Measurements from ENCODE around the gene MTCP1. TPM values are rescaled to one million over a fixed set of nuclear protein-coding genes. Genes with fewer than 3 reads are reported as not detected.

The MTCP1 gene
- total RNA-seq, 1 experiment from 2014 or later = 17.9 TPM

DNA sequence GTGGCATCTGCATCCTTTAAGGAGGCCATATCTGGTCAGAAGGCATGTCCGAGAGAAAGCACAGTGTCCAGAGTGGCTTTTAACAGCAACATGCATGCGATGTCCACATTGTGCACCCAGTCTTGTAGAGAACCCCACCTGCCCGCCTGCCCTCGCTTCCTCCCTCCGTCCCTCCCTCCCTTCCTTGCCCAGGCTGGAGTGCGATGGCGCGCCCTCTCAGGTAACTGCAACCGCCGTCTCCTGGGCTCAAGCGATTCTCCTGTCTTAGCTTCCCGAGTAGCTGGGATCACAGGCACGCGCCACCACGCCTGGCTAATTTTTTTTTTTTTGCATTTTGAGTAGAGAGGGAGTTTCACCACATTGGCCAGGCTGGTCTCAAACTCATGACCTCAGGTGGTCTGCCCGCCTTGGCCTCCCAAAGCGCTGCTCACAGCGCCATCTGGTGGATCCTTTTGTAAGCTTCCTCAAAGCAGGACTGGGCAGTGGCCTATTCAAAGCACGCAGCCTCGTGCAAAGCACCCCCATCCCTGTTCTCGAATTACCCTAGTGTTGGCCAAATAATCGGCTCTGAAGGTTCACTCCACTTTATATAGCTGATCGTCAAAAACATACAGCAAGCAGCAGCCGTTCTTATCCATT, 15.4 kb upstream of the MTCP1 start:
- intact Hi-C loops (cut with micrococcal nuclease) = loop anchor here (1.0 kb wide), 1 partner anchor 105 kb away; no protein-coding TSS in a partner anchor
- Histone ChIP-seq H3F3A (ENCODE audit: low read length, unreplicated experiment) (no peaks in the 10 kb centered on the region), H3K9me3 (ENCODE audit: low read length) (no peaks in the 10 kb centered on the region), H2AFZ (ENCODE audit: low read length) (no peak overlapping the region), H3K9me2 (replicated peaks; ENCODE audit: low read length) (no peaks in the 10 kb centered on the region), H3K9ac (ENCODE audit: low read length) (no peak overlapping the region), H3K4me3 (ENCODE audit: low read length) (no peak overlapping the region), H3K4me1 (ENCODE audit: insufficient read depth, low read length) (no peaks in the 10 kb centered on the region), H3K27ac (ENCODE audit: low read length) (no peak overlapping the region), H3K36me3 (ENCODE audit: low read depth, low read length) (no peaks in the 10 kb centered on the region; the same call in 1 of the 2 replicates), H3K4me2 (ENCODE audit: low read length) (no peak overlapping the region), H3K79me2 (ENCODE audit: low read length) (no peaks in the 10 kb centered on the region), H4K20me1 (ENCODE audit: low read length) (no peaks in the 10 kb centered on the region), H3K27me3 (ENCODE audit: low read length) (no peaks in the 10 kb centered on the region)
- DNase-seq (peak; percentile 65), ATAC-seq (peak; percentile 66)
- CTCF ChIA-PET = no interaction called here
- POLR2A ChIA-PET (ENCODE audit: unreplicated experiment) = no interaction called here
- BruUV-seq (replicated peaks) = no TSS peak
- no peak for TF ChIP-seq EZH2 (IDR thresholded peaks at IDR 0.05; ENCODE audit: low read length, unreplicated experiment)
- TF ChIP-seq EZH2phosphoT487 (IDR thresholded peaks at IDR 0.05; ENCODE audit: borderline replicate concordance, low read length) = no peak
- TF ChIP-seq CTCF (conservative IDR thresholded peaks at IDR 0.05; ENCODE audit: low read depth, low read length) = peak; percentile 70

- peaks cover 72% of the 10 kb centered on the region for H3K79me2 ChIP-seq (ENCODE audit: low read length)
- H4K20me1 ChIP-seq (ENCODE audit: low read length) = peaks cover 7% of the 10 kb centered on the region; the same call in 1 of the 2 replicates
- H3K4me2 ChIP-seq (ENCODE audit: low read length) = peak overlapping the region; percentile 97
- TF ChIP-seq CTCF (conservative IDR thresholded peaks at IDR 0.05; ENCODE audit: low read depth, low read length) (no peak), EZH2 (IDR thresholded peaks at IDR 0.05; ENCODE audit: low read length, unreplicated experiment) (no peak), EZH2phosphoT487 (IDR thresholded peaks at IDR 0.05; ENCODE audit: borderline replicate concordance, low read length) (no peak)
- peak overlapping the region; percentile 74 for H2AFZ ChIP-seq (ENCODE audit: low read length)
- BruUV-seq (replicated peaks) = TSS peak; percentile 67
- peak; percentile 0; the same call in 1 of the 2 replicates for ATAC-seq
- H3K9me3 ChIP-seq (ENCODE audit: low read length) = no peaks in the 10 kb centered on the region
- intact Hi-C loops (cut with micrococcal nuclease) = loop anchor here (1.0 kb wide), 1 partner anchor 45 kb away; the partner anchor contains the start of gene FUNDC2
- no peaks in the 10 kb centered on the region for H3K9me2 ChIP-seq (replicated peaks; ENCODE audit: low read length)
- no peaks in the 10 kb centered on the region for H3K27me3 ChIP-seq (ENCODE audit: low read length)
- no peaks in the 10 kb centered on the region for H3F3A ChIP-seq (ENCODE audit: low read length, unreplicated experiment)
- CTCF ChIA-PET = no interaction called here
- POLR2A ChIA-PET (ENCODE audit: unreplicated experiment) = no interaction called here
- H3K4me3 ChIP-seq (ENCODE audit: low read length) = peak overlapping the region; percentile 98
- peak overlapping the region; percentile 86 for H3K9ac ChIP-seq (ENCODE audit: low read length)
- DNase-seq = no peak
- H3K27ac ChIP-seq (ENCODE audit: low read length) = peak overlapping the region; percentile 41; the same call in 1 of the 2 replicates
- H3K36me3 ChIP-seq (ENCODE audit: low read depth, low read length) = peaks cover 5% of the 10 kb centered on the region; the same call in 1 of the 2 replicates
- peaks cover 43% of the 10 kb centered on the region for H3K4me1 ChIP-seq (ENCODE audit: insufficient read depth, low read length)
Measured at GRCh38 chrX:155071694-155072280, 851 bp upstream of the MTCP1 start.

GRCh38 chrX:155070663-155070974, 317 bp downstream of the MTCP1 start:
- TSS peak; percentile 59 for BruUV-seq (replicated peaks)
- CTCF ChIA-PET = no interaction called here
- intact Hi-C loops (cut with micrococcal nuclease) = no loop called here

More at GRCh38 chrX:155070663-155070974, 317 bp downstream of the MTCP1 start:
- no peaks in the 10 kb centered on the region for H3K9me3 ChIP-seq (ENCODE audit: low read length)
- H3F3A ChIP-seq (ENCODE audit: low read length, unreplicated experiment) = no peaks in the 10 kb centered on the region
- POLR2A ChIA-PET (ENCODE audit: unreplicated experiment) = interaction anchor here (0.6 kb wide), 1 partner anchor 90 kb away, joined by 6 read pairs; no protein-coding TSS in a partner anchor
- H4K20me1 ChIP-seq (ENCODE audit: low read length) = peaks cover 7% of the 10 kb centered on the region; the same call in 1 of the 2 replicates
- peak overlapping the region; percentile 44 for H3K27ac ChIP-seq (ENCODE audit: low read length)
- no peaks in the 10 kb centered on the region for H3K9me2 ChIP-seq (replicated peaks; ENCODE audit: low read length)
- peak overlapping the region; percentile 75 for H3K9ac ChIP-seq (ENCODE audit: low read length)
- H3K4me2 ChIP-seq (ENCODE audit: low read length) = peak overlapping the region; percentile 89
- H3K79me2 ChIP-seq (ENCODE audit: low read length) = peaks cover 84% of the 10 kb centered on the region
- TF ChIP-seq EZH2 (IDR thresholded peaks at IDR 0.05; ENCODE audit: low read length, unreplicated experiment) = no peak
- no peak for TF ChIP-seq CTCF (conservative IDR thresholded peaks at IDR 0.05; ENCODE audit: low read depth, low read length)
- TF ChIP-seq EZH2phosphoT487 (IDR thresholded peaks at IDR 0.05; ENCODE audit: borderline replicate concordance, low read length) = no peak
- DNase-seq = no peak
- peak; percentile 9 for ATAC-seq
- H3K4me3 ChIP-seq (ENCODE audit: low read length) = peak overlapping the region; percentile 83
- peaks cover 3% of the 10 kb centered on the region; the same call in 1 of the 2 replicates for H3K36me3 ChIP-seq (ENCODE audit: low read depth, low read length)
- peaks cover 52% of the 10 kb centered on the region for H3K4me1 ChIP-seq (ENCODE audit: insufficient read depth, low read length)
- no peaks in the 10 kb centered on the region for H3K27me3 ChIP-seq (ENCODE audit: low read length)
- H2AFZ ChIP-seq (ENCODE audit: low read length) = peak overlapping the region; percentile 83

Measured in PC-3 (cell line).